GM21717 (cell line): ENCODE data around the gene SPDYE2.
A peak's percentile ranks its signal among the peaks of the same experiment; 100 is the strongest.
"Not testable (repeated sequence)": the region's sequence is repeated elsewhere in the genome, so short reads cannot be mapped to it uniquely, and the experiment has no call there.

ENCODE experiments used
- ATAC-seq: cut with Tn5 transposase; IDR thresholded peaks from one replicate; pipeline ENCODE4 v1.9.1; 2021; ENCODE audit warnings: mild to moderate bottlenecking, moderate library complexity; ENCODE audit not compliant: unreplicated experiment

Gene SPDYE2

GRCh38 chr7:102535062-102535615, 15.9 kb upstream of the SPDYE2 start:
- not testable (repeated sequence) for ATAC-seq

GRCh38 chr7:102540604-102541003, 10.4 kb upstream of the SPDYE2 start:
- ATAC-seq: not testable (repeated sequence)

- not testable (repeated sequence) for ATAC-seq
Measured at GRCh38 chr7:102542083-102542482, 8.9 kb upstream of the SPDYE2 start.

GRCh38 chr7:102542771-102543170, 8.3 kb upstream of the SPDYE2 start:
- not testable (repeated sequence) for ATAC-seq

GRCh38 chr7:102543596-102543995, 7.4 kb upstream of the SPDYE2 start, which contains the start of gene UPK3BL2:
Gene UPK3BL2 (minus strand): TSS chr7:102543696. CDS start chr7:102543636, 60 bp downstream.
- ATAC-seq: not testable (repeated sequence)

DNA sequence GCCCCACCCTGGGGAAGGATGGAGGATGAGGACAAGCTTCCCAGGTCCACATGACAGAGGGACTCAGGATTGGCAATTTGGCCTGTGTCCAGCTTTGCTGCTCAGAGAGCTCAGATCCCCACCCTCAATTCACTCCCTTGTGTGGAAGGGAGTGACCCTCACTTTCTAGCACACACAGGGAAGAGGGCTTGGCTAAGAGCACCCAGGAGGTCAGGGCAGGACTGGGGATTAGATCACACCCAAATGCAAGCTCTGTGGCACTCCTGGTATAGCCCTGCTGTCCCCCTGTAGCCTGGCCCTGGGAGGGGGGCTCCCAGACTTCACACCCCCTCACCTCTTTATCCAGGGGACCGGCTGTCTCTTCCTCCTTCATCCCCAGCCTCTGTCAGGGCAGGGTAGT, 6.7 kb upstream of the SPDYE2 start:
- not testable (repeated sequence) for ATAC-seq

- ATAC-seq: not testable (repeated sequence)
Measured at GRCh38 chr7:102545288-102545687, 5.7 kb upstream of the SPDYE2 start.

DNA sequence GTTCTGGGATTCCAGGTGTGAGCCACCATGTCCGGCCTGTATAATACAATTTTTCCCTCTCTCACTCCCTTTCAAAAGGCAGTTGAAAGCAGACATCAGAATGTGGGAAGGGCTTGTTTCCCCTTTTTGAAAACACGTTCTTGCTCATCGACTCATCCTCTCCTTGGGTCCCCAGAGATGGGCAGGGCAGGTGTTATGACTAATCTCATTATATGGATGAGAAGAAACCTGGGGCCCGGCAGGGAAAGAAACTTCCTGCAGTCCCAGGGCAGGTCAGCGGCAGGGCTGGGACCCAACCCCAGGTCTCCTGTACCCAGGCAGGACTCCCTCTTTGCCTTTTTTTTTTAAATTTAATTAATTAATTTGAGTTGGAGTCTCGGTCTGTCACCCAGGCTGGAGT, 4.7 kb upstream of the SPDYE2 start:
- ATAC-seq: peak; percentile 71

DNA sequence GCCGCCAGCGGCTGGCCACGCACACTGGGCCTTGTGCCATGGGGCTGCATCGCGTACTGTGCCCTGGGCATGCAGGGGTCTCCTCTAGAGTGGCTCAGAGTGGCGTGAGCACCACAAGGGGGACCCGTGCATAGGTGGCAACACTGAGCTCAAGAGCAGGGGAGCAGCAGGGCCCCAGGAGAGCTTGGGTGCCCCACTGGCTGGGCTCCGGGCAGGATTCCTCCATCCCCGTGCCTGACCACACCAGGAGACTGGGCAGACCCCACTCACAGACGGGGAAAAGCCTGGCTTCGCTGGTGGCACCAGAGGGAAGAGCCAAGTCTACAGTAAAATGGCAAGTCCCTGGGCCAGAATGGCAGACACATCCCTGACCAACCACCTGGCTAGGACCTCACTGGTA, 17.6 kb downstream of the SPDYE2 start:
- not testable (repeated sequence) for ATAC-seq

DNA sequence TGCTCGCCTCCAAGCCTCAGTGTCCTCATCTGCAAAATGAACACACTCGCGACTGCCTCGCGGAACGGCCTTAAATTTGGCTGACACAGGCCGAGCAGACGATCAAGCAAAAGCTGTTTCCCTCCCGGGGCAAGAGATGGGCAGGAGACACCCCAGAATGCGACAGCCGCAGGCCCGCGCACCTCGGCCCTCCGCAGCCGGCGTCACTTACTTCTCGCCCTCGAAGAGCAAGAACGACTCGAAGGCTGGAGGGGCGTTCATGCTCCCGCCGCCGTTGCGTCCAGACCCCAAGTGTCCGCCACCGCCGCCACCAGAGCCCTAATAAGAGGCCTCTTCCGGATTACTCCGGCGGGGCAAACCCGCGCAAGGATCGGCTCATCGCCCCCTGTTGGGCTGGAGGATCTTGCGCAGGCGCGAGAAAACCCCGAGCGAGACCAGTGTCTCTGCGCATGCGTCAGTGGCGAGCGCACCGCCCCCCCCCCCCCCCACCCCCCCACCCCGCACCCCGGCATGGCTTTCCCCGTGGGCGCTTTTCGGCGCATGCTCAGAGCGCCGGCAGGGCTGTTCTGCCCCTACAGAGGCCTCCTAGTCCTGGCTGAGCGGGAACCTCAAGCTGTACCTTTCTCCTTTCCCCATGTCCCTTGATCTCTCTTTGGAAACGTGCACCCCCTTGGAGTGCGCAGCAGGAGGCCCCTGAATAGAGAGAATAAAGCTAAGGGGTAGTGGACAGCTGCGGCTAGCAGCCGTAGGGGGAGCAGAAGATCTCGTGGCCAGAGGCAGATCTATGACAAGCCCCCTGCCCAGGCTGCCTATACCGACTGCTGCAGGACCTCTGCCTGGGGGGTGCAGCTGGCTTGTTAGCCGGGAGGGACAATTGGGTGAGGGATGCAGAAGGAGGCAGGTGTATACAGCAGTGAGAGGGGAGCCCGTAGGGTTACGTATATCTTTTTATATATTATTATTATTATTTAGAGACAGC, 21.5 kb downstream of the SPDYE2 start, which contains the start of gene POLR2J3:
POLR2J3 (minus strand) TSS at position 323 of the 979 bp plus-strand sequence; CDS start at position 261, 62 bp downstream.
- ATAC-seq: peak; percentile 86

DNA sequence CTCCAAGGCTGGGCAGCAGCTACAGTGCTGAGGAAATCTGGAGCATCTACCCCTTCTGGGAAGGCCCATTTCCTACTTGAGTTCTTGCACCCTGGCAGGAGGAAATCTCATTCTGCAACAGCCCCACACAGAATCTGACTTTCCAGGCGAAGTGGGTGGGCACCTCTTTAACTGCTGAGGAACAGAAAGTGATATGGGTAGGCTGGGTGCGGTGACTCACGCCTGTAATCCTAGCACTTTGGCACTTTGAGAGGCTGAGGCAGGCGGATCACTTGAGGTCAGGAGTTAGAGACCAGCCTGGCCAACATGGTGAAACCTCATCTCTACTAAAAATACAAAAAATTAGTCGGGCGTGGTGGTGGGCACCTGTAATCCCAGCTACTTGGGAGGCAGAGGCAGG, 23.6 kb downstream of the SPDYE2 start:
- not testable (repeated sequence) for ATAC-seq

DNA sequence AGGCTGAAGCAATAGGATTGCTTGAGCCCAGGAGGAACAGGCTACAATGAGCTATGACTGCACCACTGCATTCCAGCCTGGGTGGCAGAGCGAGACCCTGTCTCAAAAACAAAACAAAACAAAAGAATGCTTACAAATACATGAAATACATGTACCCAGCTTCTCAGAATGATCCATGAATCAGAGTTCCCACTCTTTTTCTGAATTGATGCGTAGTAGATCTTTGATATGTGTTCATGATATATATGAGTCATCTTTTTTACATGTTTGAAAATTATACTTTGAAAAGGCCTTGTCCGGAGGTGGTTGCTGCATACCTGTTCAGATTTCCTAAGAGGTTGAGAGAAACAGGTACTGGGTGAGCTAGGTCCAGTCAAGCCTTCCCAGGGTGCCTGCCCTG, 25.3 kb downstream of the SPDYE2 start:
- ATAC-seq: not testable (repeated sequence)

DNA sequence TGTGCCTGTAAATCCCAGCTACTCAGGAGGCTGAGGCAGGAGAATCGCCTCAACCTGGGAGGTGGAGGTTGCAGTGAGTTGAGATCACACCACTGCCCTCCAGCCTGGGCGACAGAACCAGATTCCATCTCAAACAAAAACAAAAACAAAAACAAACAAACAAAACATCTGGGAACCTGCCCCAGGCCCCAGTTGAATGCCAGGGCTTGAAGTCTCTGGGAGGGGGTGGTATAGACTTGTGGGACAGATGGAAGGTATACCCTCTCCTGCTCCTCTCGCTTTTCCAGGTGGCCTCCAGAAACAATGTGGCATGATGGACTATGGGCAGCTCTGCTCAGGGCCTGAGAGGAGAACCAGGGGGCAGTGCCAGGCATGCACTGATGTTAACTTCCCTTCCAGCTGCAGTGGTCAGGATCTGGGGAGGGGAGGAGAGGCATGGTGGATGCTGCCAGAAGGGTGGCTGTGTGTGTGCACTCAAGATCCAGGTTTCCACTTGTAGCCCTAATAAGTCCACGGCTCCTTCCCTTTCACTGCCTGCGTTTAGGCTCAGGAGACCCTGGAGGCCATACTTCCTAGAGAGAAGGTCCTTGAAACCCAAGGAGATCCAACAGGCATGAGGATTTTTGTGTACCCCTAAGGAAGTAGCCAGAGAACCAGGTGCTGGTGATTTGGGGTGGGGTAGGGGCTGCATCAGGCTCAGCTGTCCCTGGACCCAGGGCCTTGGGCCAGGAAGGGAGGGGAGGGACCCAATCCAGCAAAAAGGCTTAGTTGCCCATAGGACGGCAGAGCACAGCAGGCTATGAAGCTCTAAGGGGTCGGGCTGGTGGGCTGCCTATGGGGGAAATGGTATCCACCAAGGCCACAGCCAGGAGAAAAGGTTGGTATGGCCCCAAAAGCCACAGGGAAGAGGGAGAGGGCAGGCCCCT, 26.6 kb downstream of the SPDYE2 start:
- ATAC-seq: not testable (repeated sequence)

DNA sequence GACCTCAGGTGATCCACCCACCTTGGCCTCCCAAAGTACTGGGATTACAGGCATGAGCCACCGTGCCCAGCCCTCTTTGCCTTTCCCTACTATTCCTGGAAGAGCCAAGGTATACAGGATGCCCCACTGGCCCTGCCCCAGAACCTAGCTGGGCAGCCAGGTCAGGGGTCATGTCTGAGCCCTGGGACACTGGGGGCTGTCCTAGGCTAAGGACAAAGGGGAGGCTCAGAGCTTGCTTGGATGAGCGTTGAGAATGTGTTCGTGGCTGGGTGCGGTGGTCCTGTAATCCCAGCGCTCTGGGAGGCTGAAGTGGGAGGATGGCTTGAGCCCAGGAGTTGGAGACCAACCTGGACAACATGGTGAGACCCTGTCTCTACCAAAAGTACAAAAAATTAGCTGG, 27.5 kb downstream of the SPDYE2 start:
- ATAC-seq: not testable (repeated sequence)

- not testable (repeated sequence) for ATAC-seq
Measured at GRCh38 chr7:102581722-102582121, 30.7 kb downstream of the SPDYE2 start.

GRCh38 chr7:102583495-102583894, 32.5 kb downstream of the SPDYE2 start:
- not testable (repeated sequence) for ATAC-seq

DNA sequence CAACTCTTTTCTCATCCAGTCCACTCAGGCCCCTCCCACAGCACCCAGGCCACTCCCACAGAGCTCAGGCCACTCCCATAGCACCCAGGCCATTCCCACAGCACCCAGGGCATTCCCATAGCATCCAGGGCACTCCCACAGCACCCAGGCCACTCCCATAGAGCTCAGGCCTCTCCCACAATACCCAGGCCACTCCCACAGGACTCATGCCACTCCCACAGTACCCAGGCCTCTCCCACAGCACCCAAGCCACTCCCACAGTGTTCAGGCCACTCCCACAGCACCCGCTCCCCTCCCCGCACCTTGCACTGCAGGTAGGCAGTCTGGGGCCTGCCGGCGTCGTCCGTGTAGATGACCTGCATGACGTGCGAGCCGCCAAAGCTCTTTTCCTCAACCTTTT, 38.8 kb downstream of the SPDYE2 start:
- ATAC-seq: peak; percentile 49

GRCh38 chr7:102592477-102593019, 41.5 kb downstream of the SPDYE2 start:
- peak; percentile 34 for ATAC-seq

- ATAC-seq: peak; percentile 51
Measured at GRCh38 chr7:102593637-102594334, 42.8 kb downstream of the SPDYE2 start.

DNA sequence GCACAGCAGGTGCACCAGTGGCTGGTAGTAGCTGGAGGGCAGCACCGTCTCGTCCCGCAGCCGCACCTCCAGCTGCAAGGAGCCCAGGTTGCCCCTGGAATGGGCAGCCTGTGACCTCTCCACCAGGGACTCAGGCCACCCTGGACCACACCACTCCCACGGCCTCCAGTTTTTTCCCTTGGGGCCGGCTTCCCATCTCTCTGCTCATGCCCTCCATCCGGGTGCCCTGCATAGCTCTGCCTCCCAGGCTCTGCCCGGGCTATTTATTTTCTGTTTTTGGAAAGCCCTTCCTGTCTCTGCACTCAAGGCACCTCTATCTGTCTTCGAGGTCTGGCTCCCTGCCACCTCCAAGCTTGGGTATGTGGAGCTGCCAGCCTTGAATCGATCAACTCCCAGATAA, 45.0 kb downstream of the SPDYE2 start:
- ATAC-seq: not testable (repeated sequence)
